Testis (tissue), 3 donors: ENCODE results near the gene TRAF3IP3. TPM values are rescaled to one million over a fixed set of nuclear protein-coding genes. Genes with fewer than 3 reads are reported as not detected.

Experiments
- DNase-seq: peaks from one replicate; pipeline ENCODE4 v3.0.0-alpha.2; 2019
- H3K27ac ChIP-seq, 2 donors: fragments of 200-600 bp; sonication (generic); one replicate each; pipeline ENCODE4 v1.5.1; 2019
- H3K27me3 ChIP-seq: fragments of 200-600 bp; sonication (generic); one replicate; pipeline ENCODE4 v1.5.1; 2019
- H3K36me3 ChIP-seq: fragments of 200-600 bp; sonication (generic); one replicate; pipeline ENCODE4 v1.5.1; 2017; ENCODE audit warnings: low read depth; ENCODE audit errors: missing control alignments
- H3K4me1 ChIP-seq: fragments of 200-600 bp; sonication (generic); one replicate; pipeline ENCODE4 v1.5.1; 2019
- H3K4me3 ChIP-seq, 2 donors: fragments of 200-600 bp; sonication (generic); one replicate each; pipeline ENCODE4 v1.5.1; 2017 to 2019
- H3K9me3 ChIP-seq: fragments of 200-600 bp; sonication (generic); one replicate; pipeline ENCODE4 v1.5.1; 2017
- POLR2A ChIP-seq: fragments of 450-650 bp; IDR thresholded peaks from one replicate; pipeline ENCODE4 v1.6.1; 2017; ENCODE audit warnings: antibody characterized with exemption, mild to moderate bottlenecking, moderate library complexity
- WGBS, 2 donors: methylation state at CpG; one replicate each; pipeline ENCODE4 v1.1.5; 2018; 5-methylcytosine and 5-hydroxymethylcytosine counted together
- intact Hi-C: fragments of 100-400 bp; cut with DNase I; formaldehyde crosslinking; loops from one replicate; pipeline ENCODE4 v1.15.1; 2023; ENCODE audit warnings: low total_unique reads
- polyA plus RNA-seq: library from polyadenylated mRNA; stranded (reverse); fragments of 350-450 nt; fragmentation: Illumina TruSeq; extraction: RNeasy Lipid Tissue Mini Kit (QIAGEN cat#74804); gene quantifications from one replicate; pipeline ENCODE4 v1.2.3, GENCODE V29; 2014; ENCODE audit warnings: low read depth, low replicate concordance; ENCODE audit not compliant: insufficient read depth
- total RNA-seq, 2 donors: library from RNA; depleted of rRNA; stranded (reverse); fragments of >200 nt; gene quantifications; one replicate each; pipeline ENCODE4 v1.2.3, GENCODE V29; 2016
- TF ChIP-seq, protein P1 (sequence below), 3 experiments: fragments of 450-650 bp in 2 of 3; fragments of 200-600 bp in 1 of 3; sonication (generic) in 1 of 3; IDR thresholded peaks; one replicate each; pipeline ENCODE4 v1.5.1; 2016 to 2019; ENCODE audit warnings: antibody characterized with exemption in 3 of 3, mild to moderate bottlenecking in 2 of 3, moderate library complexity in 1 of 3

Gene TRAF3IP3
- total and polyA plus RNA-seq, 3 donors from 2014 or later = 0.63 to 9.2 (median 3.3) TPM

DNA sequence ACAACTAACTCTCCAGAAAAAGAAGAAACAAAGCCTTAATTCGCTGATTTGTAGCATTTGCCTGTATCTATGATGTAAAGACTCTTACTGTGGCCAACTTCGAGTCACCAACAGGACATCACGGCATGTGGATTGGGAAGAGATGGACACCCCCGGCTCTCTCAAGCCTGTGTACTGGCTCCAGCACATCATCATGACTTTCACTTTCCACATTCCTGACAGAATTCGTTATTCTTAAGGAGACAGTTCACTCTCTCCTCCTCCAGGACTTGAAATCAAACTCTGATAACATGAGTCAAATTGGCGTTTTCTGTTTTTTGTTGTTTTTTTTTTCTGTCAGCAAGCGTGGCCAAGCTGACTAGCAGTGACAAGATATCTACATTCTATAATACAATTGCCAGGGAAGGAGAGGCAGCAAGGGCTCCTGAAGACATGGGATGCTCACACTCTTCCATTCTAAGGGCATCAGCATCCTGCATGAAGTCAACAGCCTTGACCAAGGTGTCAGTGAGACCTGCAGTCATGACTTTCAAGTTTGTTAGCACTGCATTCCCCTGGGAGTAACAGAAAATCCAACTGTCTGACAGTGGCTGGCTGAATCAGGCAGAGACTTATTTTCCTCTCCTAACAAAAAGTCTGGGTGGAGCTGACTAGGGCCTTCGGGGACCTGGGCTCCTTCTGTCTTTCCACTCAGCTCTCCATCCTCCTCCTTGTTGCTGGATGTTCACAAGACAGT lies 13.3 kb upstream of the TRAF3IP3 start:
- Histone ChIP-seq H3K4me1 (peaks cover 35% of the 10 kb centered on the region), H3K9me3 (no peaks in the 10 kb centered on the region), H3K27me3 (no peaks in the 10 kb centered on the region), H3K27ac (peak overlapping the region; percentile 73 to 77), H3K4me3 (peak overlapping the region in 1 of 2 donors; percentile 29), H3K36me3 (no peaks in the 10 kb centered on the region)
- no peak for DNase-seq
- 34 to 46% methylated on average over 8 of the region's 8 CpGs for WGBS, 2 donors
- intact Hi-C loops = loop anchor here (10.0 kb wide), 2 partner anchors 48 to 158 kb away; partner anchors contain the start of gene CAMK1G
- TF ChIP-seq, protein P1, sequence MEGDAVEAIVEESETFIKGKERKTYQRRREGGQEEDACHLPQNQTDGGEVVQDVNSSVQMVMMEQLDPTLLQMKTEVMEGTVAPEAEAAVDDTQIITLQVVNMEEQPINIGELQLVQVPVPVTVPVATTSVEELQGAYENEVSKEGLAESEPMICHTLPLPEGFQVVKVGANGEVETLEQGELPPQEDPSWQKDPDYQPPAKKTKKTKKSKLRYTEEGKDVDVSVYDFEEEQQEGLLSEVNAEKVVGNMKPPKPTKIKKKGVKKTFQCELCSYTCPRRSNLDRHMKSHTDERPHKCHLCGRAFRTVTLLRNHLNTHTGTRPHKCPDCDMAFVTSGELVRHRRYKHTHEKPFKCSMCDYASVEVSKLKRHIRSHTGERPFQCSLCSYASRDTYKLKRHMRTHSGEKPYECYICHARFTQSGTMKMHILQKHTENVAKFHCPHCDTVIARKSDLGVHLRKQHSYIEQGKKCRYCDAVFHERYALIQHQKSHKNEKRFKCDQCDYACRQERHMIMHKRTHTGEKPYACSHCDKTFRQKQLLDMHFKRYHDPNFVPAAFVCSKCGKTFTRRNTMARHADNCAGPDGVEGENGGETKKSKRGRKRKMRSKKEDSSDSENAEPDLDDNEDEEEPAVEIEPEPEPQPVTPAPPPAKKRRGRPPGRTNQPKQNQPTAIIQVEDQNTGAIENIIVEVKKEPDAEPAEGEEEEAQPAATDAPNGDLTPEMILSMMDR (IDR thresholded peaks at IDR 0.05) = no peak
- TF ChIP-seq POLR2A = no peak

DNA sequence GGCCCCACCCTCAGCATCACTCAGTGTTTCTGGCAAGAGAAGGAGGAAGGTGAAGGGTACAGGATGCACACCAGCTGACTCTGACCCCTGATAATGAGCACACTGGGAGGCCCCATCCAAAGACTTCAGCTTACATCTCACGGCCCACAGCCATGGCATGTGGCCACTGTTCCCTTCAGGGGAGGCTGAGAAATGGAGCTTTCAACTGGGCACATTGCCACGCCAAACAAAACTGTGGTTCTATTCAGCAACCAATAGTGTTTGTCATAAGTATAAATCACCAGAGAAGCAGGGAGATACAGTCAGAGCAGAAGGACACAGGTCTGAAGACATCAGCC lies 12.7 kb upstream of the TRAF3IP3 start:
- WGBS, 2 donors = 17 to 56% methylated on average over 2 of the region's 2 CpGs
- peak; percentile 69 for DNase-seq
- H3K9me3 ChIP-seq = no peaks in the 10 kb centered on the region
- H3K27ac ChIP-seq = peak overlapping the region; percentile 73 to 77
- H3K36me3 ChIP-seq = no peaks in the 10 kb centered on the region
- TF ChIP-seq, protein P1 (IDR thresholded peaks at IDR 0.05) = no peak
- TF ChIP-seq POLR2A = no peak
- H3K4me1 ChIP-seq = peaks cover 35% of the 10 kb centered on the region
- no peaks in the 10 kb centered on the region for H3K27me3 ChIP-seq
- intact Hi-C loops = loop anchor here (10.0 kb wide), 2 partner anchors 48 to 158 kb away; partner anchors contain the start of gene CAMK1G
- no peak overlapping the region for H3K4me3 ChIP-seq

- H3K9me3 ChIP-seq = no peaks in the 10 kb centered on the region
- H3K27me3 ChIP-seq = no peaks in the 10 kb centered on the region
- 69 to 71% methylated on average over 4 of the region's 4 CpGs for WGBS, 2 donors
- H3K27ac ChIP-seq = peak overlapping the region in 1 of 2 donors; percentile 41
- no peak overlapping the region for H3K4me3 ChIP-seq
- TF ChIP-seq, protein P1 (IDR thresholded peaks at IDR 0.05) = no peak
- TF ChIP-seq POLR2A = no peak
- no peaks in the 10 kb centered on the region for H3K36me3 ChIP-seq
- DNase-seq = no peak
- intact Hi-C loops = loop anchor here (10.0 kb wide), 2 partner anchors 52 to 162 kb away; partner anchors contain the start of gene CAMK1G
- peaks cover 33% of the 10 kb centered on the region for H3K4me1 ChIP-seq
These were observed 9.2 kb upstream of the TRAF3IP3 start for GRCh38 chr1:209746451-209747165.

- WGBS, 2 donors = 5 to 9% methylated on average over 16 to 35 of the region's 37 CpGs
- peak; percentile 93 for DNase-seq
- H3K36me3 ChIP-seq = no peaks in the 10 kb centered on the region
- TF ChIP-seq POLR2A = no peak
- TF ChIP-seq, protein P1 (IDR thresholded peaks at IDR 0.05) = peak; percentile 96 to 99 (median 98)
- peak overlapping the region in 1 of 2 donors; percentile 68 for H3K27ac ChIP-seq
- H3K4me1 ChIP-seq = peaks cover 22% of the 10 kb centered on the region
- H3K4me3 ChIP-seq = peak overlapping the region; percentile 31 to 37
- no peaks in the 10 kb centered on the region for H3K27me3 ChIP-seq
- no peaks in the 10 kb centered on the region for H3K9me3 ChIP-seq
- intact Hi-C loops = loop anchor here (10.0 kb wide), 2 partner anchors 53 to 163 kb away; partner anchors contain the start of gene CAMK1G
These were observed 8.1 kb upstream of the TRAF3IP3 start for GRCh38 chr1:209747580-209748262.
